Spleen (tissue), 7 donors: Measurements from ENCODE around the gene CYB5A.

ENCODE experiments used
- CTCF ChIP-seq, 11 experiments: fragments of 200-600 bp in 7 of 11; fragments of 450-650 bp in 4 of 11; sonication (generic) in 4 of 11; IDR thresholded peaks in 8 of 11; conservative IDR thresholded peaks in 3 of 11; 1 replicate in 7 of 11; 2 replicates in 4 of 11; pipeline versions ENCODE4 v1.4.0 to v1.8.0; 2016 to 2021; ENCODE audit warnings: antibody characterized with exemption in 11 of 11, inconsistent platforms in 4 of 11, mild to moderate bottlenecking in 1 of 11
- POLR2A ChIP-seq, 3 donors: fragments of 450-650 bp; IDR thresholded peaks; one replicate each; pipeline ENCODE4 v1.5.1; 2017; ENCODE audit warnings: antibody characterized with exemption in 3 of 3, mild to moderate bottlenecking in 1 of 3
- POLR2AphosphoS5 ChIP-seq, 3 donors: sonication (generic); formaldehyde crosslinking; IDR thresholded peaks; one replicate each; pipeline ENCODE4 v1.5.1; 2017; ENCODE audit warnings: antibody characterized with exemption in 3 of 3
- donor health status: DM: no; HTN: no; CAD: no; lungs with moderate emphysema.
- donor health status: DM: no; HTN: no; CAD: no.
- donor health status: DM: no; HTN: no; CAD: no.

GRCh38 chr18:74284980-74285355 is 6.8 kb downstream of the CYB5A start:
- no peak for TF ChIP-seq POLR2AphosphoS5 (IDR thresholded peaks at IDR 0.05)
- no peak for TF ChIP-seq POLR2A (IDR thresholded peaks at IDR 0.05)
- no peak for TF ChIP-seq CTCF (IDR thresholded peaks at IDR 0.05 in 8 of 11, conservative IDR thresholded peaks at IDR 0.05 in 3 of 11)
